Suprapubic skin (tissue), 3 donors: Measurements from ENCODE around the gene ASIC4.
A peak's percentile ranks its signal among the peaks of the same experiment; 100 is the strongest.

ENCODE experiments used
- CTCF ChIP-seq, 2 donors: fragments of 200-600 bp in 1 of 2; fragments of 450-650 bp in 1 of 2; sonication (generic) in 1 of 2; IDR thresholded peaks; one replicate each; pipeline ENCODE4 v1.5.1; 2016 to 2019; ENCODE audit warnings: antibody characterized with exemption in 2 of 2, mild to moderate bottlenecking in 1 of 2, moderate library complexity in 1 of 2
- POLR2AphosphoS5 ChIP-seq, 3 donors: sonication (generic); formaldehyde crosslinking; IDR thresholded peaks; one replicate each; pipeline ENCODE4 v1.6.1; 2017; ENCODE audit warnings: antibody characterized with exemption in 3 of 3

GRCh38 chr2:219521066-219521880 lies 7.0 kb downstream of the ASIC4 start:
- no peak for TF ChIP-seq POLR2AphosphoS5 (IDR thresholded peaks at IDR 0.05)
- TF ChIP-seq CTCF (IDR thresholded peaks at IDR 0.05): peak in 1 of 2 donors; percentile 52
